GM19324 (cell line): Measurements from ENCODE around the gene CPVL.

ENCODE experiments used
- ATAC-seq: cut with Tn5 transposase; IDR thresholded peaks from one replicate; pipeline ENCODE4 v1.9.1; 2021; ENCODE audit warnings: mild to moderate bottlenecking, moderate library complexity; ENCODE audit not compliant: unreplicated experiment, low FRiP score

CPVL gene

GRCh38 chr7:29158795-29159423, 12.6 kb upstream of the CPVL start:
- ATAC-seq: no peak

GRCh38 chr7:29156907-29157452, 10.6 kb upstream of the CPVL start:
- ATAC-seq: no peak

GRCh38 chr7:29154076-29154475, 7.7 kb upstream of the CPVL start:
- ATAC-seq: no peak

- no peak for ATAC-seq
Observed at GRCh38 chr7:29150856-29151255, 4.5 kb upstream of the CPVL start.

GRCh38 chr7:29149036-29149435, 2.7 kb upstream of the CPVL start:
- no peak for ATAC-seq

- no peak for ATAC-seq
Observed at GRCh38 chr7:29147821-29148220, 1.5 kb upstream of the CPVL start.

GRCh38 chr7:29146888-29147609, 712 bp upstream of the CPVL start:
- no peak for ATAC-seq

GRCh38 chr7:29145553-29146056, 732 bp downstream of the CPVL start:
- ATAC-seq: no peak

GRCh38 chr7:29143751-29144150, 2.6 kb downstream of the CPVL start:
- ATAC-seq: no peak

- ATAC-seq: no peak
Observed at GRCh38 chr7:29142021-29142727, 4.2 kb downstream of the CPVL start.

GRCh38 chr7:29140873-29141468, 5.4 kb downstream of the CPVL start:
- no peak for ATAC-seq

GRCh38 chr7:29139796-29140195, 6.5 kb downstream of the CPVL start:
- no peak for ATAC-seq

GRCh38 chr7:29139191-29139590, 7.1 kb downstream of the CPVL start:
- ATAC-seq: no peak

- no peak for ATAC-seq
Observed at GRCh38 chr7:29138588-29138987, 7.7 kb downstream of the CPVL start.

- no peak for ATAC-seq
Observed at GRCh38 chr7:29135846-29136245, 10.5 kb downstream of the CPVL start.

- ATAC-seq: no peak
Observed at GRCh38 chr7:29132980-29133379, 13.4 kb downstream of the CPVL start.

- no peak for ATAC-seq
Observed at GRCh38 chr7:29131678-29132077, 14.7 kb downstream of the CPVL start.

GRCh38 chr7:29130096-29130495, 16.2 kb downstream of the CPVL start:
- no peak for ATAC-seq

GRCh38 chr7:29127527-29127926, 18.8 kb downstream of the CPVL start:
- no peak for ATAC-seq

GRCh38 chr7:29126804-29127203, 19.5 kb downstream of the CPVL start:
- ATAC-seq: no peak
